GM19468 (cell line): Measurements from ENCODE around the gene GET4.

Experiments used
- ATAC-seq: cut with Tn5 transposase; IDR thresholded peaks from one replicate; pipeline ENCODE4 v1.9.1; 2021; ENCODE audit warnings: mild to moderate bottlenecking, moderate library complexity, moderate number of reproducible peaks; ENCODE audit not compliant: unreplicated experiment; ENCODE audit errors: extremely low read depth

GET4 gene, protein sequence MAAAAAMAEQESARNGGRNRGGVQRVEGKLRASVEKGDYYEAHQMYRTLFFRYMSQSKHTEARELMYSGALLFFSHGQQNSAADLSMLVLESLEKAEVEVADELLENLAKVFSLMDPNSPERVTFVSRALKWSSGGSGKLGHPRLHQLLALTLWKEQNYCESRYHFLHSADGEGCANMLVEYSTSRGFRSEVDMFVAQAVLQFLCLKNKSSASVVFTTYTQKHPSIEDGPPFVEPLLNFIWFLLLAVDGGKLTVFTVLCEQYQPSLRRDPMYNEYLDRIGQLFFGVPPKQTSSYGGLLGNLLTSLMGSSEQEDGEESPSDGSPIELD

DNA sequence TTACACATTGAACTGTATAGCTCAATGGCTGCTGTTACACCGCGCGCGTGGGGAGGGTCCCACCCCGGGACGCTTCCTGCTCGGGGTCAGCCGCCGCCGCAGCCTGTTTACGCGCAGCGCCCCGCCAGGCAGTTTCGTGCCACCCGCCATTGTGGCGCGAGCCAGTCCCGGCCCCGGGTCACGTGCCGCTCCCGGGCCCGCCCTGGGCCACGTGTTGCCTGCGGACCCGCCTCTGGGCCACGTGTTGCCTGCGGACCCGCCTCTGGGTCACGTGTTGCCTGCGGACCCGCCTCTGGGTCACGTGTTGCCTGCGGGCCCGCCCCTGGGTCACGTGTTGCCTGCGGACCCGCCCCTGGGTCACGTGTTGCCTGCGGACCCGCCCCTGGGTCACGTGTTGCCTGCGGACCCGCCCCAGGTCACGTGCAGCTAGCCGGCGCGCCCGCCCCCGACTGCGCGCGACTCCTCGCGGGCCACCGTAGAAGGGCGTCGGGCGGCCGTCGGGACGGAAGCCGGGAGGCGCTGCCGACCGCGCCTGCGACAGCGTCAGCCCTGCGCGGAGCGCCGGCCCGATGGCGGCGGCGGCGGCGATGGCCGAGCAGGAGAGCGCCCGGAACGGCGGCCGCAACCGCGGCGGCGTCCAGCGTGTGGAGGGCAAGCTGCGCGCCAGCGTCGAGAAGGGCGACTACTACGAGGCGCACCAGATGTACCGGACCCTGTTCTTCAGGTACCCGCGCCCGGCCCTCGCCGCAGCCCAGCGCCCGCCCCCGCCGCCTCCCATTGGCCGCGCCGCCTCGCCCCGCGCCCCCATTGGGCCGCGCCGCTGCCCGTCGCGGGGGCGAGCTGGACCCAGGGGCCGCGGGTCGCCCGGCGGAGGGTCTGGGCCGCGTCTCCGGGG, at the start of gene GET4:
GET4 (plus strand) TSS at position 478 of the 895 bp plus-strand sequence; CDS start at position 570, 92 bp downstream.
- peak; percentile 66 for ATAC-seq

DNA sequence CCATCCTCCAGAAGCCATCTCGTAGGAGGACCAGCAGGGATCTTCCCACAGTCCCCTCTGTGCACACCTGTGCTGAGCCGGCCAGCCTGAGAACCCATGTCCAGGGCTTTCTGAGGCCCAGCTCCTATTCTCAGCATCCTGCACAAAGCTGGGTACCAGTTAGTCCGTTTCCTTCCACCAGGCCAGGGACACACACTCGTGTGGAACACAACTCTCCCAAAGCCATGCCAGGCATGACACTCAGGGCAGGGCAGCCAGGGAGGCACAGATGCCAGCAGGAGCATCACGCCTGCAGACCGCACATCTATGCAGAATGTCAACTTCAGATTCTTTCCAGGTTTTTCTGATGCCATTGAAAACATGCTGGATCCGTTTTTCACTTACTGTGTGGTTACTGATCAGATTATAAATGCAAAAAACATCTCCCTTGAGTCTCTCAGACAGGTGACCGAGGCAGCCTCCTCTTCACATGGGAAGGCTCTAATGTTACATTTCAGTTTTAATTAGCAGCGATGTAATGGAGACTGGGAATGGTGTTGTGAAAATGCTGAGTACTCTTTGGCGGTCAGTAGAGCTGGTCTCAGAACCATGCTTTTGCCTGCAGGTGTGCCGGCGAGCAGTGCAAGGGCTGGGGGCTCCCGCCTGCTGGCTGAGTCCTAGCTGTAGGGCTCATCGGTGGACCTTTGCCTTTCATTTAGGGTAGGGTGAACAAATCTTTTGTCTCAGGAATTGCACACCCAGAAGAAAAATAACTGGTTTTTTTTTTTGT, 47.4 kb upstream of the GET4 start:
- no peak for ATAC-seq

DNA sequence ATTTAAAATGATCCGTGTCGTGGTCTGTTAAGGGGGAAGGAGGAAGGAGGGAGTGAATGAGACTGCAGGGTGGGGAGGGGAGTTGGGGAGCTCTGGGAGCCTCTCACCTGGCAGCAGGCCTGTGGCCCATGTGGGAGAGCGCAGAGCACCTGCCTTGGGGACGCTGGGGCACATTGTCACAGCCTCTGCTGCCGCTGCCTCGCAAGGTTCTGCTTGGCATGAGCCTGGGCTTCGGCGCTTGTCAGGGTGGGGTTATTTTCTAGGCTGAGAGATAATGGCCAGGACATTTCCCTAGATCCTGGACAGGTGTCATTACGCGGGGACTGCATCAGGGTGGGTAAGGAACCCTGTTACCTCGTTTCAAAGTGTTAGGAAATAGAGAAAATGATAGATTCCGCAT, 46.3 kb upstream of the GET4 start:
- no peak for ATAC-seq

DNA sequence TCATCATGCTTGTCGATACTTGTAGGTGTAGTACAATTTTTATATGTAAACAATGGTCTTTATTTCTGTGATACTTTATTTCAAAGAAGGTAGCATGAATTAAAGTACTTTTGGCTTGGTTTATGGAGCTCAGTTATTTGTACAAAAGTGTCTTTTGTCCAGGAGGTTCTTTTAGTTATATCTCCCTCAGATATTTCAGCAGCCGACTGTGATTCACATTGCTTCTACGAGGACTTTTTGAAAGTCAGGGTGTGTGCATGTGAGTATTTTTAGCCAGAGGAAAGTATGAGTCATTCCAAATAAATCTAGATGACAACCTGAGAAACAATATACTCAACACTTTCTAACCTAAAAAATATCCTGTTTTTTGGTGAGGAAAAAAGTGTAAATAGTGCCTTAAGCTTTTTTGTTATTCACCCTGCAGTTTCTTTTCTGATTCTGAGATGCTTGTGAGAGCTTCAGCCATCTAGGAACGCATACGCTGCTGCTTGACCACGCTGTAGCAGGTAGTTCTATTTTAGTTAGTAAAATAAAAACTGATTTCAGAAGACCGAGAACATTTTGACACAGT, 44.7 kb upstream of the GET4 start:
- no peak for ATAC-seq

- no peak for ATAC-seq
Observed at GRCh38 chr7:832167-832967, 44.0 kb upstream of the GET4 start, which contains the start of gene SUN1. TSS of gene SUN1 (plus strand) at chr7:832476. CDS start at chr7:832525, 49 bp downstream.

DNA sequence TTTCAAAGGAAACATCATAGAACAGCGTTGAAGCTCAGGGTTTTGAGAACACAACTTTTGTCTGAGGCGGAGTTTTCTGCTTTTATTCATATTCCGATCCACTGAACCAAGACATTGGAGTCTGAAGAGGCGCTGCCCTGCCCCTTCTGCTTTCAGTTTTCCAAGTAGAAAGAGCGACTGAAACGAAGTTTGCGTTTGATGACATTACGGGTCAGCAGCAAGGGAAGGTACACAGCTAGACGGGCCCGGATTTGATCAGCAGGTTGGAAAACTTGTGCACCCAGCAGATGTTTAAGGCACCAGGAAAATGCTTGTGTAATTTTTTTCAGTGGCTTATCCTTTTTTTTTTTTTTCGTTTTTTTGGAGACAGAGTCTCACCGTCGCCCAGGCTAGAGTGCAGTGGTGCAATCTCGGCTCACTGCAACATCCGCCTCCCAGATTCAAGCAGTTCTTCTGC, 43.4 kb upstream of the GET4 start:
- no peak for ATAC-seq

- no peak for ATAC-seq
Observed at GRCh38 chr7:833601-834258, 42.6 kb upstream of the GET4 start.

DNA sequence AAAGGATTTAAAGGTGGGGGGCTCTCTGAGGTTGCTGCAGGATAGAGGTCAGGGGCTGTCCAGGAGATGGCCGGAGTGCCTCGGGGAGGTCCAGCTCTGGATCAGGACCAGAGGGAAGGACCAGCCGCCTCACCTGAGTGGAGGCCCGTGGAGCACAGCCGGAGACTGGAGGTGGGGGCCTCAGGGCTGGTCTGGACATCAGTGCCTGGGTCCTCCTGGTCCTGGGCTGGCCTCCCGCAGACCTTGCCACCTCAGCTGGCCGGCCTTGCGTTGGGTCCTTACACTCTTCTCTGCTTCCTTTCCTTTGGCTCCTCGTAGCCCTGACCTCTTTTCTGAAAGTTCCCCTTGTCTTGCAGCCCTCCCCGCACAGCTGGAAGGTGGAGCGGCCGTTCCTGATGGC, 42.1 kb upstream of the GET4 start:
- ATAC-seq = no peak

- ATAC-seq = no peak
Observed at GRCh38 chr7:835021-835420, 41.3 kb upstream of the GET4 start.

DNA sequence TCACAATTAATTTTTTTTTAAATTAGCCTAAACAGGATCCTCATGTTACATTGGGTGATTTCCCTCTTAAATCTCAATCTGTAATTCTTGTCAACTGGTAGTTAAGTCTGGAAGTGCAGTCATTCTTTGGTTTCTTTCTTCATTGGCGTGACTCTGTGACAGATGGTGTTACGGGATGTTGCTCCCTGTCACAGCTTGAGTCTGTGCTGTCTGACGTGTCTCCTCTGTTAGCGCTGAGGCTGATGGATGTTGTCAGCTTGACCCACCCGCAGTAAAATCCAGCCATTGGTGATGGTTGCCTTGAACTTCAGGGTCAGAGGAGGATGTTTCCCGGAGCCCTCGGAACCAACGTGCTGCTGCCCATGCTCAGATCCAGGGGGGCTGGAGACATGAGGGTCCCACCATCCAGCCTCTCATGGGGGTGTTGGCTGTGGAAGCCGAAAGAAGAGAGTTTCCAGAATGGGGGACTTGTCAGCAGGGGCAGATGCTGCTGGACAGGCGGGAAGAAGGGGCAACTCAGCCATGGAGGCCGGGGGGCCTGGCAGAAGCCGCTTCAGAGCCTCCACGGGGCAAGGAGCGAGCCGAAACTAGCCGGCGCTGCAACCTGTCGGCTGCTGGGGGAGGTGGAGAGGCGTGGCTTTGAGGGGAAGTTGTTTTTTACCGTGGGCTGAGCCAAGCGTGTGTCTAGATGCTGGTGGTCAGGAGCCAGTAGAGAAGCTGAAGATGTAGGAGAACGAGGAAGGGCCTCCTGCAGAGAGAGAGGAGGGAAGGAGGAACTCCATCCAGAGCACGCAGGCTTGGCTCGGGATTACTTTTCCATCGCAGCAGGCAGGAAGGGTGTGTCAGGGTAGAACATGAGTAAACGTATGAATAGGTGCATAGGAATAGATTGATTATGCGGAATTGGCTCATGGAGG, 40.6 kb upstream of the GET4 start:
- ATAC-seq = no peak

DNA sequence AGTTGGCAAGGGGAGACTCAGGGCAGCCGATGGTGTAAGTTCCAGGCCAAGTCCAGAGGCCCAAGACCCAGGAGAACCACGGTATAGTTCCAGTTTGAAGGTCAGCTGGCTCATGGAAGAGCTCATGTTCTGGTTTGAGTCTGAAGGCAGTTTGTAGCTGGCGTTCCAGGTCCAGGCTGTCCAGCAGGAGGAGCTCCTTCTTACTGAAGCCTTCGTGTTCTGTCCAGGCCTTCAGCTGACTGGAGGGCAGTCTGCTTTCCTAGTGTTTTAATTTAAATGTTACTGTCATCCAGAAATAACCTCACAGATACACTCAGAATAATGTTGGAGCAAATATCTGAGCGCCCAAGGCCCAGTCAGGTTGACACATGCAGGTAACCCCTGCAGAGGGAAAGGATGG, 39.9 kb upstream of the GET4 start:
- no peak for ATAC-seq

DNA sequence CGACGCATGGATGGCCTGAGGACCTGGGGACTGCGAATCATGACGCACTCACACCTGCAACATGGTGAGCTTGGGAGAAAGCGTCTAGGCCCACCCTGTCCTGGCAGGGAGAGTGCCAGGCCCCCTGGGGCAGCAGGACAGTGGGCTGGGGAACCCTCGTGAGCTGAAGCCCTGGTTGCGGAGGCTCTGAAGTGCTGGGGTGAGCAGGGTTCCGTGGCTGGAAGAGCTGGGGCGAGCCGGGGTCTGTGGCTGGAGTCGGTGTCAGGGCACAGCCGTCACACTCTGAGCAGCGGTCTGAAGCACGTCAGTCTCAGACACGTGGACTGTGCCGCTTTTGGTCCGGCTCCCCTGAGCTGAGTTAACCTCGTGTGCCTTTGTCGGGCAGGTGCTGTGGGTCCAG, 39.4 kb upstream of the GET4 start:
- no peak for ATAC-seq

DNA sequence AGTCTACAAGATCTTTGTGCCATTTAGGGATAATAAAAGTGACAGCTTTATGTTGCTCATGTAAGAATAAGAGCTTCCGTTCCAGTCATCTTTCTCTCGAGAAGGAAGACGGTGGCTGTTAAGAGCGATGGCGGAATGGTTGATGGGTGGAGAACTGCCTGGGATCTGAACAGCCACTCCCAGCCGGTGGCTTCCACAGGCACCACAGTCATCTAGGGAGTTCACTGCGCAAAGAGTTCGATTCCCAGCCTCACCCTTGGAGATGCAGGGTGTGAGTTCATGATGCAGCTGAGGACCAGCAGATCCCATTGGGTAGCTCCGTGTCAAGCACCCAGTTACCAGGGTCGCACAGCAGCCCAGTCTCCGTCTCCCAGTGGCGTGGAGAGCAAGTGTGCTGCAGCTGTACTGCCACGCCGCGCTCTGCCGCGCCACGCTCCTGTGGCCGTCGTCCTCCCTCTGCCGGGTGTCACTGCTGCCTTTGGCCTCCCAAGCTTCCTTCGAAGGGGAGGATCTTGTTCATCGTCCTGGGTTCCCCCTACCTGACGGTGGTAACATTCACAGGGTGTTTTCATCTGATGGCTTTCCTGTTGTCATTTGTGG, 36.3 kb upstream of the GET4 start:
- no peak for ATAC-seq

GRCh38 chr7:841943-842342, 34.4 kb upstream of the GET4 start:
- no peak for ATAC-seq

DNA sequence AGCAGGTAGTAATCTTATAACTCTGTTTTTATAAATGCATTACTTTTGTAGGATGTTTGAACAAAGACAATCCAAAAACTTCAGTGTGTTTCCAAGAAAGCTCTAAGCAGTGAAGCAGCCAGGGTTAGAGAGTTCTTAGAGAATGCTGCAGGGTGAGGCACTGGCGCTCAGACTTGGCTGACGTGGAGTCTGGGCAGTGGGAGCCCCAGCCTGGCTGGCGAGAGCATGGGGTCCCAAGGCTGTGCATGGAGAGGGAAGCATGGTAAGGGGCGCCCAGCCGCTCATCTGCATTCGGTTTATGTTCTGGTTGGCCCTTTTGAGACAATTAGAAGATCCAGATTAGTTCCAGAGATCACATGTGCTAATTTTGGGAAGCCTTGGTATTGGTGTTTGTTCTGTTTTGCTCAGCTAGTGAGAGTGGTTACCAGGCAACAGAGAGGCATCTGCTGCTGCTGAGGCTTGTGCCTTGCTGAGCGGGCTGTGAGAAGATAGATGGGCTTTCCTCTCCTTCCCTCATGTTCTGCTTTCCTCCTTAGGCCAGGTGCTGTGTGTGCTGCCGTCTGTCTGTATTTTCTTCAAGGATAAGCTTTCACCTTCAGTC, 33.8 kb upstream of the GET4 start:
- ATAC-seq = no peak

DNA sequence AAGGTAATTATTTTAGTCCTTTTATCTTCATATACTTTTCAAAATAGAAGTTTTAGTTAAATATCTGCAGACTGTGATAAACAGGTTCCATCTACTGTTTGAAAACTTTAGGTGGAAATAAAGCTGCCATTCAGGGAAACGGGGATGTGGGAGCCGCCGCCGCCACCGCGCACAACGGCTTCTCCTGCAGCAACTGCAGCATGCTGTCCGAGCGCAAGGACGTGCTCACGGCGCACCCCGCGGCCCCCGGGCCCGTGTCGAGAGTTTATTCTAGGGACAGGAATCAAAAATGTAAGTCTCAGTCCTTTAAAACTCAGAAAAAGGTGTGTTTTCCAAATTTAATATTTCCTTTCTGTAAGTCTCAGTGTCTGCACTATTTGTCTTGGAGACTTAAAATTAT, 33.1 kb upstream of the GET4 start:
- ATAC-seq = no peak

GRCh38 chr7:844043-844442, 32.3 kb upstream of the GET4 start:
- no peak for ATAC-seq
